ENCODE data around the gene MAFB. TPM values are rescaled to one million over a fixed set of nuclear protein-coding genes. Genes with fewer than 3 reads are reported as not detected.

The MAFB gene
- total RNA-seq, 1 experiment from 2014 or later = 0.88 TPM

- no peaks in the 10 kb centered on the region for H3K9me3 ChIP-seq
- intact Hi-C loops (cut with micrococcal nuclease; ENCODE audit: unreplicated experiment) = loop anchor here (1.0 kb wide), 1 partner anchor 425 kb away; no protein-coding TSS in a partner anchor
- H3K9me3 Mint-ChIP-seq (ENCODE audit: unreplicated experiment) = no peaks in the 10 kb centered on the region
- no peak overlapping the region for H3K4me3 ChIP-seq (ENCODE audit: low read depth, low read length)
- H3K36me3 ChIP-seq (ENCODE audit: control insufficient read depth, insufficient read depth, low read length) = no peaks in the 10 kb centered on the region
- ChIA-PET CTCF (interaction anchor here (0.6 to 3.8 kb wide), 7 partner anchors 13 to 152 kb away, joined by 3 to 33 read pairs (median 8); no protein-coding TSS in a partner anchor), POLR2A (no interaction called here)
- no peaks in the 10 kb centered on the region for H3K4me1 Mint-ChIP-seq (ENCODE audit: low read depth, unreplicated experiment)
- no TSS peak for BruUV-seq (replicated peaks)
- H3K27me3 ChIP-seq (replicated peaks; ENCODE audit: control insufficient read depth, insufficient read depth, low read length) = peaks cover 12% of the 10 kb centered on the region
- no peak overlapping the region for H3K27ac Mint-ChIP-seq (ENCODE audit: unreplicated experiment)
- peaks cover 16% of the 10 kb centered on the region for H3K36me3 Mint-ChIP-seq (ENCODE audit: insufficient read depth, unreplicated experiment)
- H3K4me1 ChIP-seq = peaks cover 14% of the 10 kb centered on the region
- DNase-seq = no peak
- H3K27me3 Mint-ChIP-seq (ENCODE audit: insufficient read depth, unreplicated experiment) = peaks cover 45% of the 10 kb centered on the region
- no peak for TF ChIP-seq CTCF (IDR thresholded peaks at IDR 0.05; ENCODE audit: insufficient read depth in 1 of 2, low read depth in 1 of 2, low read length in 1 of 2, severe bottlenecking in 1 of 2, unreplicated experiment in 1 of 2)
- no peak overlapping the region for H3K4me3 Mint-ChIP-seq (ENCODE audit: unreplicated experiment)
These were observed 2.0 kb upstream of the MAFB start for GRCh38 chr20:40690836-40691565.

- peak; percentile 99 for TF ChIP-seq CTCF (IDR thresholded peaks at IDR 0.05; ENCODE audit: insufficient read depth in 1 of 2, low read depth in 1 of 2, low read length in 1 of 2, severe bottlenecking in 1 of 2, unreplicated experiment in 1 of 2)
- H3K4me1 Mint-ChIP-seq (ENCODE audit: low read depth, unreplicated experiment) = no peaks in the 10 kb centered on the region
- DNase-seq = peak; percentile 92 to 96
- H3K4me3 Mint-ChIP-seq (ENCODE audit: unreplicated experiment) = peak overlapping the region; percentile 81
- Histone ChIP-seq H3K9me3 (no peaks in the 10 kb centered on the region), H3K36me3 (ENCODE audit: control insufficient read depth, insufficient read depth, low read length) (no peaks in the 10 kb centered on the region), H3K4me3 (ENCODE audit: low read depth, low read length) (peak overlapping the region; percentile 68), H3K4me1 (peaks cover 14% of the 10 kb centered on the region), H3K27me3 (replicated peaks; ENCODE audit: control insufficient read depth, insufficient read depth, low read length) (peaks cover 14% of the 10 kb centered on the region)
- peaks cover 16% of the 10 kb centered on the region for H3K36me3 Mint-ChIP-seq (ENCODE audit: insufficient read depth, unreplicated experiment)
- no peaks in the 10 kb centered on the region for H3K9me3 Mint-ChIP-seq (ENCODE audit: unreplicated experiment)
- intact Hi-C loops (cut with micrococcal nuclease; ENCODE audit: unreplicated experiment) = loop anchor here (1.0 to 10.0 kb wide), 5 partner anchors 20 to 530 kb away; no protein-coding TSS in a partner anchor
- H3K27ac Mint-ChIP-seq (ENCODE audit: unreplicated experiment) = peak overlapping the region; percentile 38
- POLR2A ChIA-PET = interaction anchor here (1.5 kb wide), 1 partner anchor 12 kb away, joined by 5 read pairs; no protein-coding TSS in a partner anchor
- CTCF ChIA-PET = interaction anchor here (0.6 to 3.8 kb wide), 20 partner anchors 12 to 1578 kb away, joined by 3 to 33 read pairs (median 3); no protein-coding TSS in a partner anchor
- H3K27me3 Mint-ChIP-seq (ENCODE audit: insufficient read depth, unreplicated experiment) = peaks cover 47% of the 10 kb centered on the region
- no TSS peak for BruUV-seq (replicated peaks)
These were observed 1.2 kb upstream of the MAFB start for GRCh38 chr20:40689943-40690835.

Data from Caco-2 (cell line).